ENCODE results near the gene DDX1. TPM values are rescaled to one million over a fixed set of nuclear protein-coding genes. Genes with fewer than 3 reads are reported as not detected.

Gene DDX1
- total and polyA plus RNA-seq, 10 of the 15 experiments (the other 5 are each of a cell fraction or from before 2014, with no cell fraction given), result 53.2 to 134 (median 85.6) TPM

GRCh38 chr2:15622214-15622613 lies 30.5 kb downstream of the DDX1 start (continued):
- TF ChIP-seq SMARCA5 (IDR thresholded peaks at IDR 0.05) (no peak), SREBF1 (IDR thresholded peaks at IDR 0.05; ENCODE audit: low read length) (no peak), CBFB (IDR thresholded peaks at IDR 0.05; ENCODE audit: low read depth) (no peak), POLR2A (IDR thresholded peaks at IDR 0.05; ENCODE audit: low read depth, low read length) (no peak), TCF12 (IDR thresholded peaks at IDR 0.05; ENCODE audit: low read depth, low read length) (no peak), ZNF207 (IDR thresholded peaks at IDR 0.05; ENCODE audit: borderline replicate concordance) (no peak)

DNA sequence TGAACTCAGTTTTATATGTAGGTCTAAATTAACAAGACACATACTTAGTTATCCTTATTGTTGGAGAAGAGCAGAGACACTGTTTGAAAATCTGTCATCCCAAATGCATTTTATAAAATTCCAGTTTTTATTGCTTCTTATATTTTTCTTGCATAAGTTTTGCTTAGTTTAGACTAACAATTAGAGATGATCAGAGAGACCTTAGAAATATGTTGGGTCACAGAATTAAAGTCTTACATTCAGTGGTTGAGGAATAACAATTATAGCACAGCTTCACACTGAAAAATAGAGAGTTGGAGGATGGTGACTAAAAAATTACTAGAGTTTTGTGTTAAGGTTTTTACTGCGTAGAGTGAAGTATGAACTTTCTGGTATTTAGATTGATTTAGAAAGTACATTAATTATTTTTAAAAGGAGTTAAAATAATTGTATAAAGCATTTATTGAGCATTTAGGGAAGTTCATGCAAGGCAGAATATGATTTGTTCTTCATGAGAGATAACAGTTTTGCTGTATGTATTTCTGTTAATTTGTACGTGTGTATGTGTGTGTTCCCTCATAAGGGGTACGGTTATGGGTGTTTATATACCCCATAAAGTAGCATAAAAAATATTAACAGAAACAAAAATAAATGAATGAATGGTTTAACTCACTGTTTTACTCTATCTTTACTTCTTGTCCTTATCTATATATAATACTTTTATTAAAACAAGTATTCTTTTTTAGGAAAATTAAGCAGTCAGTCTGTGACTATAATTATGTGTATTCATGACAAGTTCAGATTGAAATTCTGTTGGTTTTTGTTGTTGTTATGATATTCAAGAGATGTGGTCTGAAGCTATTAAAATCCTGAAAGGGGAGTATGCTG lies 31.2 kb downstream of the DDX1 start:
- intact Hi-C loops (cut with micrococcal nuclease; ENCODE audit: unreplicated experiment) (no loop called here), in situ Hi-C loops (cut with MboI) (no loop called here)
- ChIA-PET SMC1A (ENCODE audit: uncharacterized antibody, unreplicated experiment) (interaction anchor here (1.0 kb wide), 1 partner anchor 8 kb away, joined by 3 read pairs; no protein-coding TSS in a partner anchor), CTCF (interaction anchor here (1.3 kb wide), 1 partner anchor 14 kb away, joined by 4 read pairs; no protein-coding TSS in a partner anchor), RAD21 (ENCODE audit: unreplicated experiment) (no interaction called here), POLR2A (no interaction called here)
- H3K4me2 ChIP-seq (ENCODE audit: control insufficient read depth, insufficient read depth), result no peak overlapping the region
- WGBS (ENCODE audit: insufficient coverage, insufficient replicate concordance, low lambda C conversion rate, missing lambda C conversion rate), result 95% methylated on average over 3 of the region's 3 CpGs
- ATAC-seq (no peak), FAIRE-seq (no peak), DNase-seq (ENCODE audit: low read depth, low spot score) (no peak)
- H4K20me1 ChIP-seq (ENCODE audit: control insufficient read depth, insufficient read depth), result no peaks in the 10 kb centered on the region
- no peak overlapping the region for H2AFZ ChIP-seq (ENCODE audit: control insufficient read depth, low read depth, low read length)
- no TSS peak for BruUV-seq (replicated peaks)
- H3K4me3 ChIP-seq, result no peak overlapping the region
- no peak overlapping the region for H3K27ac ChIP-seq (ENCODE audit: control insufficient read depth, insufficient read depth)
- H3K4me1 ChIP-seq (ENCODE audit: control insufficient read depth, insufficient read depth, low read length), result no peaks in the 10 kb centered on the region
- no peaks in the 10 kb centered on the region for H3K79me2 ChIP-seq (ENCODE audit: control insufficient read depth, insufficient read depth, low read length)
- peaks cover 12 to 20% of the 10 kb centered on the region in 2 experiments for H3K36me3 ChIP-seq (ENCODE audit: control insufficient read depth in 2 of 2, insufficient read depth in 2 of 2, low read length in 1 of 2)
- no peaks in the 10 kb centered on the region; the same call in 2 of the 3 replicates for H3K9me3 ChIP-seq (replicated peaks; ENCODE audit: control insufficient read depth, insufficient read depth, low read length)
- H3K9ac ChIP-seq (ENCODE audit: control insufficient read depth, insufficient read depth, low read length), result no peak overlapping the region
- H3K27me3 ChIP-seq (replicated peaks in 1 of 2; ENCODE audit: control insufficient read depth in 2 of 2, insufficient read depth in 2 of 2, low read length in 1 of 2), result no peaks in the 10 kb centered on the region
- TF ChIP-seq EGR1 (IDR thresholded peaks at IDR 0.05; ENCODE audit: borderline replicate concordance in 1 of 2, low read depth in 2 of 2, low read length in 2 of 2) (no peak), KLF5 (IDR thresholded peaks at IDR 0.05; ENCODE audit: partially characterized antibody) (no peak), RUNX3 (IDR thresholded peaks at IDR 0.05; ENCODE audit: low read length) (no peak), STAT3 (IDR thresholded peaks at IDR 0.05; ENCODE audit: low read depth, low read length) (no peak), RAD21 (IDR thresholded peaks at IDR 0.05; ENCODE audit: insufficient read depth, low read depth, low read length) (no peak), CHD1 (IDR thresholded peaks at IDR 0.05; ENCODE audit: low read depth, low read length) (no peak), SUPT20H (IDR thresholded peaks at IDR 0.05; ENCODE audit: borderline replicate concordance, control insufficient read depth, low read depth, low read length) (no peak), IRF4 (IDR thresholded peaks at IDR 0.05; ENCODE audit: low read depth, low read length) (no peak), FOS (IDR thresholded peaks at IDR 0.05; ENCODE audit: borderline replicate concordance, extremely low read depth, insufficient read length) (no peak), HCFC1 (IDR thresholded peaks at IDR 0.05; ENCODE audit: low read length) (no peak), ZZZ3 (IDR thresholded peaks at IDR 0.05; ENCODE audit: control insufficient read depth, insufficient read length, low read depth) (no peak), IRF5 (IDR thresholded peaks at IDR 0.05; ENCODE audit: borderline replicate concordance) (no peak), MTA3 (IDR thresholded peaks at IDR 0.05; ENCODE audit: borderline replicate concordance, low read length) (no peak), ASH2L (IDR thresholded peaks at IDR 0.05; ENCODE audit: borderline replicate concordance, low read depth) (no peak)
- TF ChIP-seq, protein P1, sequence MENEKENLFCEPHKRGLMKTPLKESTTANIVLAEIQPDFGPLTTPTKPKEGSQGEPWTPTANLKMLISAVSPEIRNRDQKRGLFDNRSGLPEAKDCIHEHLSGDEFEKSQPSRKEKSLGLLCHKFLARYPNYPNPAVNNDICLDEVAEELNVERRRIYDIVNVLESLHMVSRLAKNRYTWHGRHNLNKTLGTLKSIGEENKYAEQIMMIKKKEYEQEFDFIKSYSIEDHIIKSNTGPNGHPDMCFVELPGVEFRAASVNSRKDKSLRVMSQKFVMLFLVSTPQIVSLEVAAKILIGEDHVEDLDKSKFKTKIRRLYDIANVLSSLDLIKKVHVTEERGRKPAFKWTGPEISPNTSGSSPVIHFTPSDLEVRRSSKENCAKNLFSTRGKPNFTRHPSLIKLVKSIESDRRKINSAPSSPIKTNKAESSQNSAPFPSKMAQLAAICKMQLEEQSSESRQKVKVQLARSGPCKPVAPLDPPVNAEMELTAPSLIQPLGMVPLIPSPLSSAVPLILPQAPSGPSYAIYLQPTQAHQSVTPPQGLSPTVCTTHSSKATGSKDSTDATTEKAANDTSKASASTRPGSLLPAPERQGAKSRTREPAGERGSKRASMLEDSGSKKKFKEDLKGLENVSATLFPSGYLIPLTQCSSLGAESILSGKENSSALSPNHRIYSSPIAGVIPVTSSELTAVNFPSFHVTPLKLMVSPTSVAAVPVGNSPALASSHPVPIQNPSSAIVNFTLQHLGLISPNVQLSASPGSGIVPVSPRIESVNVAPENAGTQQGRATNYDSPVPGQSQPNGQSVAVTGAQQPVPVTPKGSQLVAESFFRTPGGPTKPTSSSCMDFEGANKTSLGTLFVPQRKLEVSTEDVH (IDR thresholded peaks at IDR 0.05; ENCODE audit: low read depth, partially characterized antibody), result no peak
